OCI-LY7 (cell line): ENCODE results near the gene P4HTM. TPM values are rescaled to one million over a fixed set of nuclear protein-coding genes. Genes with fewer than 3 reads are reported as not detected.

ENCODE experiments used
- BruUV-seq: library from RNA; stranded (reverse); fragments of 400-500 nt; replicated peaks from 2 replicates; lab custom pipeline; 2021; lab: Mats Ljungman, UMichigan
- CTCF ChIA-PET: fragments of 300-600 bp; sonication (Branson Sonifier 250); formaldehyde crosslinking; loops from one replicate; lab custom pipeline; 2022; ENCODE audit warnings: antibody characterized with exemption; ENCODE audit not compliant: unreplicated experiment; lab: Charles Lee
- POLR2A ChIA-PET: fragments of 300-600 bp; sonication (Branson Sonifier 250); formaldehyde crosslinking; loops from one replicate; lab custom pipeline; 2022; ENCODE audit warnings: antibody characterized with exemption; lab: Charles Lee
- DNase-seq: peaks from one replicate; pipeline ENCODE4 v3.0.0-alpha.2; 2015; ENCODE audit warnings: low spot score
- H2AFZ ChIP-seq: fragments of 200-600 bp; sonication (generic), shearing (Covaris generic); 2 replicates; pipeline ENCODE4 v1.6.1; 2014; ENCODE audit warnings: mild to moderate bottlenecking, antibody characterized with exemption, low read length, moderate library complexity
- H3K27ac ChIP-seq: fragments of 200-600 bp; sonication (generic); 2 replicates; pipeline ENCODE4 v1.5.1; 2014; ENCODE audit warnings: mixed run types, low read depth, mild to moderate bottlenecking, moderate library complexity, low read length, inconsistent platforms; ENCODE audit not compliant: poor library complexity, severe bottlenecking
- H3K36me3 ChIP-seq: fragments of 200-600 bp; sonication (generic); 2 replicates; pipeline ENCODE4 v1.6.1; 2014; ENCODE audit warnings: mild to moderate bottlenecking, antibody characterized with exemption, low read length, moderate library complexity, mixed read lengths; ENCODE audit not compliant: insufficient read depth
- H3K4me1 ChIP-seq: fragments of 200-600 bp; sonication (generic); 2 replicates; pipeline ENCODE4 v1.5.1; 2014; ENCODE audit warnings: mild to moderate bottlenecking, low read length; ENCODE audit not compliant: insufficient read depth, poor library complexity, severe bottlenecking
- H3K4me2 ChIP-seq: fragments of 200-600 bp; sonication (generic); 2 replicates; pipeline ENCODE4 v1.6.1; 2014; ENCODE audit warnings: mild to moderate bottlenecking, low read length
- H3K4me3 ChIP-seq: fragments of 200-600 bp; sonication (generic); 2 replicates; pipeline ENCODE4 v1.5.1; 2014; ENCODE audit warnings: mild to moderate bottlenecking, low read depth, low read length; ENCODE audit not compliant: poor library complexity, severe bottlenecking
- H3K79me2 ChIP-seq: fragments of 200-600 bp; sonication (generic); 2 replicates; pipeline ENCODE4 v1.6.1; 2016; ENCODE audit warnings: low read depth, mild to moderate bottlenecking, low read length, moderate library complexity, mixed read lengths; ENCODE audit not compliant: insufficient read depth
- H3K9me2 ChIP-seq: fragments of 200-600 bp; sonication (generic); 2 replicates; pipeline ENCODE4 v1.6.1; 2016; ENCODE audit warnings: mild to moderate bottlenecking, low read length, mixed read lengths; ENCODE audit not compliant: insufficient read depth
- H3K9me3 ChIP-seq: fragments of 200-600 bp; sonication (generic); 2 replicates; pipeline ENCODE4 v1.6.1; 2014; ENCODE audit warnings: mild to moderate bottlenecking, mixed run types, low read length, mixed read lengths
- H4K20me1 ChIP-seq: fragments of 200-600 bp; sonication (generic); 2 replicates; pipeline ENCODE4 v1.6.1; 2014; ENCODE audit warnings: mild to moderate bottlenecking, antibody characterized with exemption, low read length, moderate library complexity, mixed read lengths; ENCODE audit not compliant: insufficient read depth
- CTCF ChIP-seq: fragments of 200-600 bp; sonication (generic); conservative IDR thresholded peaks from 2 replicates; pipeline ENCODE4 v1.5.1; 2014; ENCODE audit warnings: mild to moderate bottlenecking, antibody characterized with exemption, low read length, moderate library complexity, mixed read lengths
- EZH2phosphoT487 ChIP-seq: fragments of 200-600 bp; sonication (generic); IDR thresholded peaks from 2 replicates; pipeline ENCODE4 v1.6.1; 2018; ENCODE audit warnings: low read depth, borderline replicate concordance, mild to moderate bottlenecking, mixed run types, antibody characterized with exemption, low read length, moderate library complexity, mixed read lengths
- intact Hi-C: fragments of 100-400 bp; cut with micrococcal nuclease; formaldehyde crosslinking; loops from one replicate; pipeline ENCODE4 v1.10.0; 2022; ENCODE audit not compliant: unreplicated experiment
- total RNA-seq, 2 experiments: library from RNA; depleted of rRNA in 1 of 2; stranded (reverse); fragments of >200 nt in 1 of 2; shearing (Covaris generic) in 1 of 2; gene quantifications; 2 replicates each; pipeline ENCODE4 v1.2.3, GENCODE V29; 2014 to 2022

Gene P4HTM
- total RNA-seq, 2 experiments from 2014 or later = 36.9 to 45.3 TPM

DNA sequence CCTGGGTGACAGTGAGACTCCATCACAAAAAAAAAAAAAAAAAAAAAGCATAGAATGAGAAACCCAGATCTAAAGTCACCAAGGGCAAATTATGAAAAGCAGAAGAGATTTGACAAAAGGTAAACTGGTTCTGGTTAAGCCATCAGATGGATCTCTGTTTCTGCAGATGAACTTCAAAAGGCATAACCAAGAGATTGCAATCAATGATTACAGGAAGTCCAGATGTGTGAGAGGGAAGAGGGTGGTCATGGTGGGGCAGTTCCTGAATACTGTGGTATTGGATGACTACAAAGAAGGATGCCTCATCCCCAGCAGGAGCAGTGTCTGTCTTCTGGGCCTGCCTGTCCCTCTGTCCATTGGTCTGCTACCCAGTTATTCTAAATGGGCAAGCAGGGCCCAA lies 3.8 kb downstream of the P4HTM start:
- intact Hi-C loops = no loop called here
- Histone ChIP-seq H3K9me2 (no peaks in the 10 kb centered on the region), H3K4me3 (no peak overlapping the region), H3K79me2 (no peaks in the 10 kb centered on the region; the same call in 1 of the 2 replicates), H3K4me1 (peaks cover 26% of the 10 kb centered on the region), H3K9me3 (no peaks in the 10 kb centered on the region), H3K36me3 (no peaks in the 10 kb centered on the region), H3K4me2 (no peak overlapping the region), H4K20me1 (no peaks in the 10 kb centered on the region), H2AFZ (no peak overlapping the region), H3K27ac (no peak overlapping the region)
- POLR2A ChIA-PET = interaction anchor here (1.7 kb wide), 1 partner anchor 13 kb away, joined by 4 read pairs; the partner anchor contains the start of gene WDR6
- CTCF ChIA-PET = no interaction called here
- no TSS peak for BruUV-seq
- no peak for DNase-seq
- TF ChIP-seq EZH2phosphoT487 (no peak), CTCF (no peak)

- intact Hi-C loops = no loop called here
- BruUV-seq = no TSS peak
- no peak overlapping the region for H2AFZ ChIP-seq
These were observed 6.6 kb downstream of the P4HTM start for GRCh38 chr3:48996640-48997039.

More at GRCh38 chr3:48996640-48997039, 6.6 kb downstream of the P4HTM start:
- H3K9me3 ChIP-seq = no peaks in the 10 kb centered on the region
- DNase-seq = no peak
- H3K4me3 ChIP-seq = no peak overlapping the region
- peaks cover 4% of the 10 kb centered on the region for H3K4me1 ChIP-seq
- no peaks in the 10 kb centered on the region for H3K36me3 ChIP-seq
- no peaks in the 10 kb centered on the region for H4K20me1 ChIP-seq
- ChIA-PET POLR2A (interaction anchor here (0.6 to 1.1 kb wide), 2 partner anchors 11 to 13 kb away, joined by 4 read pairs; partner anchors contain the start of gene WDR6), CTCF (no interaction called here)
- H3K4me2 ChIP-seq = no peak overlapping the region
- no peaks in the 10 kb centered on the region for H3K9me2 ChIP-seq
- TF ChIP-seq EZH2phosphoT487 = no peak
- TF ChIP-seq CTCF = no peak
- no peak overlapping the region for H3K27ac ChIP-seq
- H3K79me2 ChIP-seq = no peaks in the 10 kb centered on the region
